SH-SY5Y (cell line): ENCODE data around the gene LTV1.

Source experiments
- GATA2 ChIP-seq: IDR thresholded peaks from 2 replicates; pipeline ENCODE4 v1.6.1; 2011; ENCODE audit warnings: mild to moderate bottlenecking, low read depth, low read length
- GATA3 ChIP-seq: IDR thresholded peaks from 2 replicates; pipeline ENCODE4 v1.6.1; 2011; ENCODE audit warnings: low read depth, mild to moderate bottlenecking, low read length, moderate library complexity

The LTV1 gene

DNA sequence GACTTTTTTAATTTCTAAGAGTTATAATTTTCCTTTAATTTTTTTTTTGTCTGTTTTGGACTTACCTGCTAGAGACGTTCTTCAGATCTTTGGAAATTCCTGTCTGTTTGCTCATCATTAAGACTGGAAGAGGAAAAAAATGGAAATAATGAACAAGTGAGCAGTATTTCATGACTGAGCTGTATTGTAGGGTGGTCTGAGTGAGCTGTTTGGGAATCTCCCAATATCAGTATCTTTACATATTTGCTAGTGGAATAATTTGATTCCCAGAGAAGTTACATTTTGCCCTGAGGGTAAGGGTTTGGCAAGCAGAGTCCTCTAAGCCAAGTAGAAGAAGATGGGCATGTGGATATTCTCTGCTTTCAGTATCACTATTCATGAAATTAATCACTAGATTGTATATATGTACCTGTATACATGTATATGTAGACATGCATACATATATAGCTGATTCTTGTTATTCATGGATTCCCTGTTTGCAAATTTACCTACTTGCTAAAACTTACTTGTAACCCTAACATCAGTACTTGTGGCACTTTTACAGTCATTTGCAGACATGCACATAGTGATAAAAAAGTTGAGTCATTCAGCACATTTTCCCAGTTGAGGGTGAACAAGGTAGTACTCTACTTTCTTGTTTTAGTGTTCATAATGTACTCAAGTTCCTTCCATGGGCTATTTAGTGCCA lies 34.6 kb downstream of the LTV1 start:
- TF ChIP-seq GATA2, result no peak
- TF ChIP-seq GATA3, result no peak

DNA sequence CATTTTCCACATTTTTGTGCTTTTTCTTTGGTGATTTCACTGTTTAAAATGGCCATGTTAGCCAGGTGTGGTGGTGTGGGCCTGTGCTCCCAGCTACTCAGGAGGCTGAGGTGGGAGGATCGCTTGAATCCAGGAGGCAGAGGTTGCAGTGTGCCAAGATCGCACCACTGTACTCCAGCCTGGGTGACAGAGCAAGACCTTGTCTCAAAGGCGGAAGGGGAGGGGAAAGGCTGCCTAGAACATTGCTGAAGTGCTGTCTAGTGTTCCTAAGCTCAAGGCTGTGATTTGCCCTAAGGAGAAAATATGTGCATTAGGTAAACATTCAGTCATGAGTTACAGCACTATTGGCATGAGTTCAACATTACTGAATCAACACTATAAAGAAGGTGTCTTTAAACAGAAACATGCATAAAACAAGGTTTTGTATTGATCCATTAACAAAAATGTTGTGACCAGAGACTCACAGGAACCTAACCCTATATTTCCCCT lies 35.2 kb downstream of the LTV1 start:
- TF ChIP-seq GATA2, result no peak

DNA sequence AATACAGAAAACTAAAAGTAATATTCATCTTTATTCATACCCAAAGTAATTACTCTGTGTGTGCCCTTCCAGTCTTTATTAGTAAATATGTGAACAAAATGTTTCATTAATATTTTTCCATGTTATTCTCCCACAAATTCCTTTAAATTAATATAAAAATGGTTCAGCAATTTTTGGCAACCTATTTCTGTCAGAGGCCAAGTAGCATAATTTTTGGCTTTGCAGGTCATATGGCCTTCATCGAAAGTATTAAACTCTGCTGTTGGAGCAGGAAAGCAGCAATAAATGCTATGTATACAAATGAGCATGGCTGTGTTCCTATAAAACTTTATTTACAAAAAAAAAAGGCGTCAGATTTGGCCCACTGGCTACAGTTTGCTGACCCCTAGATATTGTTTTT lies 37.3 kb downstream of the LTV1 start:
- TF ChIP-seq GATA3 (no peak), GATA2 (no peak)

DNA sequence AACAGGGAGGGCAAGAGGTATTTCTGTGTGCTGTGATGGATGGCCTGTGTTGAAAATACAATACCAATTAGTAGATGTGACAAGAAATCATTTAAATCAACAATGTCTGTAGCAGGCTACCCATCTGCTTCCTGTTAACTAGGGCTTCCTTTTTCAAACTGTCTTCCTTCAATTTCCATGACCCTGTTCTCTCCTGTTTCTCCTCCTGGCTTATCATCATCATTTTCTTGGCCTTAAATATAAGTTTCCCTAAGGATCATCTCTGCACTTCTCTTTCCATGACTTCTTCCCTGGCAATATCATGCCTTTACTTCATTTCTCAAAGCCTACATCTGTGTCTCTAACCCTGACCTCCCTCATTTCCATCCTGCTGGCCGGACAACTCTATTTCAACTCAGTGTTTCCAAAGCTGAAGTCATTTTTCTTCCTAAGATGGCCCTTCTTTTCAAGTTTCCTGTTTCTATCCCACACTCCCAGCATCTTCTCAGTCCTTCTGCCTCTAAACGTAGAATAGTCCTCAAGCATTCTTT lies 39.3 kb downstream of the LTV1 start:
- TF ChIP-seq GATA2, result no peak
- no peak for TF ChIP-seq GATA3

DNA sequence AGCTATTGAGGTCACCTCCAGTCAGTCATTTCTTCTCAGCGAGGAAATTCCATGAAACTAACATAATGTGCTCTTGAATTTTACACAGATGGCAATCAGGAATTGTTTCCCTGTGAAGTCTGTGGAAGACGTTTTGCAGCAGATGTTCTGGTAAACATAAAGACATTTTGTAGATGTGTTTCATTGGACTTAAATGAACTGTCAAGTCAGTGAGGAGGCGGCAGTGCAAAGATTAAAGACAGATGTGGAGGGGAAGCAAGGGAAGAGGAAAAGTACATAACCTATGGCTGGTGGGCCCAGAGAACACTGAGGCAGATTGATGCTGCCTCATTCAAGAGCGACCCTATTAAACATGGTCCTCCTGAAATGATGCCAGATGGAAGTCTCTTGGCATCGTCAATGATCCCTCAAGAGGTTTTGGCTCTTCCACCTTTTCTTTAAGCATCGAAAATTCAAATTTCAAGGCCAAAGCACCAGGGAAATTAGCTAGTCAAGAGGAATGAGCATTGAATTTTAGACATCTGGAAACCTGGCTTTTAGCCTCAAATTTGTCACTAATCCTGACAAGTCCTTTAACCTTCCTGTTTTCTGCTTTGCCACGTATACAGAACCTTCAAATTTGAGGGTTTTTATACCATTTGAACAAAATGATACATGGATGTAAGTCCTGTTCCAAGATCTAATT lies 41.2 kb downstream of the LTV1 start:
- TF ChIP-seq GATA3 (no peak), GATA2 (no peak)

DNA sequence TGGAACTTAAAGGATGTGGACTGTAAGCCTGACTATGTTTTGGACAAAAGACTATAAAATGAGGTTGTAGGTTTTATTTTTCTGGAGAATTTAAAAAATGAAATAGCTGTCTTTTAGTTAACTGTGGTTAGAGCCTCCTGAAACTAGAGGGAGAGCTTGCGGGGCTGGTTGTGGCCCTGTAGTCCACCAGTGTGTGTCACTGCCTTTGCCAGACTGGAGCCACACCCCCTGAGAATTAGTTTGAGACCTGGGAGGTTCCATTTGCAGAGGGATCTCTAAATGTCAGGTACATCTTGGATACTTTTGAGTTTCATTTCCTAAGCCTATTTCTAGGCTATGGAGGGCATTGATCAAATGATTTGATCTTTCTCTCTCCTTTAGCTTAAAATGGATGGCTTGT lies 42.0 kb downstream of the LTV1 start:
- TF ChIP-seq GATA3 (no peak), GATA2 (no peak)

DNA sequence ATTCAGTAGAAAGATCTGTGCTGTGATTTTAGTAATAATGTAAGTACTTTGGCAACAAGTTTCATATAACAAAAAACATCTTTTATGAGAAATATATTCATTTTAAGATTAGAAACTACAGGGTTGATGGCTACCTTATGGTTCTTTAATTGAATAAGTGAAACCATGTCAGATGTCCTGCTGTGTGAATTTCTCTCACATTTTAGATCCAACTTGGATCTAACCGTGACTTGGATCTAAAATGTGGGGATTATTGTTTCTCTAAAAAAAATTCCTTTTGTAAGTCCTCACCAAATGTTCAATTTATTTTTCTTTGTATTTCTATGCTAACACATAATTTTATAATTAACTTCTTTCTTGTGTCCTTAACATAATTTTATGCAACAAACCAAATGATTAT lies 51.5 kb downstream of the LTV1 start:
- TF ChIP-seq GATA3, result no peak

DNA sequence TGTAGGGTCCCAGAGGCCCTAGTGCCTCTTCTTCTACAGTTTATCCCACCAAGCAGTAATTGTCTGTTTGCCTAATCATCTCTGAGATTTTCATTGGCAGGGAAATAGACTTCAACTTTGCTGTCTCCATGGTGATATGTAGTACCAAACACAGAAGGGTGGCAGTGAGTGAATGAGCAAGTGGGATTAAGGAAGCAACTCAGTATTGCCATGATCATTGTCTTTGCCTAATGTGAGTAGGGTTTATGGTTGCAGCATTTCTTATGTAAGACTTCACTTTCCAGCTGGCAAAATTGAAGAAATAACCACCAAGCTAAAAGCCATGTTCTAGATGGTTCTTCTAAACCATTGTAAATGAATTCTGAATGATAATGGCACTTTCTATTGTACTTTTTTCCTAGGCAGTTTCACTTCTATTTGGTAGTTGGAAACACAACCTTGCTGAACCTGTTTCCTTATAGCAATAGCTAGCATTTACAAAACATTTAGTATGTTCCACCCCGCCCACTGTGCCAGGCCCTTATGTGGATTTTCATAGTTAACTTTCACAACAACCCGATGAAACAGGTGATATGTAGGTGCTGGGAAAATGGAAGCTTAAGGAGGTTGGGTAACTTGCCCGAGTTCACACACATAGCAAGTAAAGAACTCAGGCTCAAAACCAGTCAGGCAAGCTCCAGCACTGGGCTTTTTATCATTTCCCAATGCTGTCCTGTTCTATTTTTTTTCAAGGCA lies 53.2 kb downstream of the LTV1 start:
- TF ChIP-seq GATA2, result no peak
- no peak for TF ChIP-seq GATA3

DNA sequence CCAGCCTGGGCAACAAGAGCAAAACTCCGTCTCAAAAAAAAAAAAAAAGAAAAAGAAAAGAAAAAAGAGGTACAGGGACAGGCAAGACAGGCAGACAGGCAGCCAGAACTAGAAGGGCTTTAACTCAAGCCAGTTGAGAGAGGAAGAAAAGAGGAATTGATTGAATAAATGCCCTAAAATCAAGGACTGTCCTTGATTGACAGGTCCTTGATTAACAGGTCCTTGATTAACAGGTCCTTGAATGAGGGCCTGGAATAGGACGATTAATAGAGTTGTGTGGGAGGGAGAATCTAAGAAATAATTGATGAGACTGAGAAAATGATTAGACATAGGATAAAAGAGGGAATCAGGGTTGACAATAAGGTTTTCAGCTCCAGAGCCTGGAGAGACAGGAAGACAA lies 57.2 kb downstream of the LTV1 start:
- TF ChIP-seq GATA2, result no peak
- no peak for TF ChIP-seq GATA3

DNA sequence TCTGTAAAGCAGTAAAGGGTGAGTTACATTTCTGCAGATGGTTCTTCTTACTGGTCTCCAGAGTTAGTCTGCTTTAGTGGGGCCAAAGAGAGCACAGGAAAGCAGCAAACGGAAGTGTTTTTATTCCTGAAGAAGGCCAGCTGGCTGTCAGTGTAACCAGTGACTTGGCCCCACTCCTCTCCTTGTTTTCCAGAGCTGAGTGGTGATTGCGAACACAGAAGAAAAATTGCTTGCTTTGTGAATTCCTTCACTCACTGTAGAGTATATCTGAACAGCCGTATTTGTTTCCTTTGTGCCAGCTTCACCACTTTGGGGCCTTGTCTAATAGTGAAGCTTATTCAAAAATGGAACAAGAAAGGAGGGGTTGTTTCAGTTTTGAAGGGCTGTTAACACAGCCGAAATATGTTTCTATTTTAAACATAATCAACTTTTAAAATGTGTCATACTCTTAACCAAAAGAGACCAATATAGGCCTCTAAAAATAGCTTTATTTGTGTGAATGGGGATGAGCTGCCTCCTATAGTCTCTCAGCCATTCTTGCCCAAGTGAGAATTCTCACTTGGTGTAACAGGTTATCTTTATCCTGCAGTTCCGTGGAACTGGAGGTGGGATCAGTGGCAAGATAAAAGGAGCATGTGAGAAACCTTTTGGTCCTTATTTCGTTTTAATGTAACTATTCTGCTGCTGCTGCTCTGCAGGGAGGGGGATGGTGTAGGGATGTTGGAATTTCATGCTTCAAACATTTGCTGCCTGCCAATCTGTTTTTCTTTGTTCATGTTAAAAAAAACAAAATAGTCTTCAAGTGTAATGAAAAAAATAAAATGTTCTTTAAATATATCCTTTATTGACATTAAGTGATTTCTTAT lies 59.0 kb downstream of the LTV1 start:
- TF ChIP-seq GATA2, result no peak
- TF ChIP-seq GATA3, result no peak

DNA sequence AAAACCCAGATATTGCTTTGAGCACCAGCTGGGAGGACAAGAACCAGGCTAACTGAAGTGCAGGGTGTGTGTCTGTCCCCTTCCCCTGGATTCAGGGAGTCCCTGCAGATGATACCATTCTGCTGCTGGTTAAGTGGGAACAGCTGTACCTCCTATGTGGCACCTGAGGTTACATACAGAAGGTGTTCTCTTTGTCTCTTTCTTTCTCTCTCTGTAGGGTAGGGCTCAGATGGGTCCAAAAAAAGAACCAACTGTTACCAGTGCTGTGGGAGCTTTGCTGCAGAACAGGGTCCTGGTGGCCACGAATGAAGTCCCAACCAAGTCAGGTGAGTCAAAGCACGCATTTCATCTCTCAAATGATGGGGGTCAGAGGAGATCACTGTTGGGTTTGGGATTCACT lies 59.7 kb downstream of the LTV1 start:
- no peak for TF ChIP-seq GATA3
- no peak for TF ChIP-seq GATA2

DNA sequence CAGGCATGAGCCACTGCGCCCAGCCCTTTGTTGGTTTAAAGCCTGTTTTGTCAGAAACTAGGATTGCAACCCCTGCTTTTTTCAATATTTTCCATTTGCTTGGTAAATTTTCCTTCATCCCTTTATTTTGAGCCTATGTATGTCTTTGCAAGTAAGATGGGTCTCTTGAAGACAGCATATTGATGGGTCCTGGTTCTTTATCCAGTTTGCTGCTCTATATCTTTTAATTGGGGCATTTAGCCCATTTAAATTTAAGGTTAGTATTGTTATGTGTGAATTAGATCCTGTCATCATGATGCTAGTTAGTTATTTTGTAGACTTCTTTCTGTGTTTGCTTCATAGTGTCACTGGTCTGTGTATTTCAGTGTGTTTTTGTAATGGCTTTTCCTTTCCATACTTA lies 67.9 kb downstream of the LTV1 start:
- TF ChIP-seq GATA3, result no peak
- TF ChIP-seq GATA2, result no peak

DNA sequence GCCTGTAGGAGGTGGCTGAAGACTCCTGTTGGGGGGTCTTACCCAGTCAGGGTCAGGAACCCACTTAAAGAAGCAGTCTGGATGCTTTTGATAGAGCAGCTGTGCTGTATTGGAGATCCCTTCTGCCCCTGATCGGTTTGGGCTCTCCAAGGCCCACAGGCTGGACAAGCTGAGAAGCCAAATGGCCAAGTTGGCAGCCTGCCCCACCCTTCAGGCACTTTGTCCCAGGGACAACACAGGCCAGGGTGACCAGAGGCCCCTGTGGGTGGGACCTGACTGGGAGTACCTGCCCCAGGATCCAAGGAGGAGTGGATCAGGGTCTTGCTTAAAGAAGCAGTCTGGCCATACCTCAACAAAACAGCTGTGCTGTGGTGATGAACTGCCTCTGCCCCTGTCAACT lies 69.5 kb downstream of the LTV1 start:
- TF ChIP-seq GATA2 (no peak), GATA3 (no peak)
